SK-N-SH (cell line): ENCODE measurements around the gene GCM1.

ENCODE experiments used
- CTCF ChIP-seq: fragments of 200-600 bp; sonication (generic); IDR thresholded peaks from 2 replicates; pipeline ENCODE4 v1.6.1; 2017; ENCODE audit warnings: antibody characterized with exemption, mild to moderate bottlenecking, moderate library complexity
- EP300 ChIP-seq, 2 experiments: IDR thresholded peaks; 2 replicates each; pipeline versions ENCODE4 v1.4.0 to v1.6.1; 2012; ENCODE audit warnings: borderline replicate concordance in 1 of 2, low read depth in 1 of 2, low read length in 1 of 2
- MAX ChIP-seq: IDR thresholded peaks from 2 replicates; pipeline ENCODE4 v1.4.0; 2012; ENCODE audit warnings: low read depth
- MXI1 ChIP-seq: IDR thresholded peaks from 2 replicates; pipeline ENCODE4 v1.6.1; 2012; ENCODE audit warnings: mild to moderate bottlenecking, low read depth, low read length, improper control_type of control experiment
- PBX3 ChIP-seq: IDR thresholded peaks from 2 replicates; pipeline ENCODE4; 2012
- POLR2AphosphoS5 ChIP-seq: IDR thresholded peaks from 2 replicates; pipeline ENCODE4 v1.6.1; 2012; ENCODE audit warnings: low read depth, low read length
- RAD21 ChIP-seq: IDR thresholded peaks from 2 replicates; pipeline ENCODE4 v1.6.1; 2012; ENCODE audit warnings: mild to moderate bottlenecking, low read length
- TAF1 ChIP-seq: IDR thresholded peaks from 2 replicates; pipeline ENCODE4 v1.6.1; 2012; ENCODE audit warnings: low read depth, mild to moderate bottlenecking, low read length, moderate library complexity, borderline replicate concordance
- YY1 ChIP-seq: IDR thresholded peaks from 2 replicates; pipeline ENCODE4 v1.4.0; 2012; ENCODE audit warnings: low read depth, mild to moderate bottlenecking

GRCh38 chr6:53180678-53181077, 32.0 kb upstream of the GCM1 start:
- no peak for TF ChIP-seq MAX
- no peak for TF ChIP-seq CTCF
- no peak for TF ChIP-seq MXI1
- TF ChIP-seq PBX3: no peak
- no peak for TF ChIP-seq RAD21
- TF ChIP-seq POLR2AphosphoS5: no peak
- no peak for TF ChIP-seq YY1
- no peak for TF ChIP-seq EP300 (IDR thresholded peaks at IDR 0.05; ENCODE audit: borderline replicate concordance in 1 of 2, low read depth in 1 of 2, low read length in 1 of 2)
- TF ChIP-seq TAF1: no peak
